Measurements from ENCODE around the gene EFCAB5.
"Not testable (repeated sequence)": the region's sequence is repeated elsewhere in the genome, so short reads cannot be mapped to it uniquely, and the experiment has no call there.

EFCAB5 gene

GRCh38 chr17:30002088-30002487, 60.7 kb downstream of the EFCAB5 start:
- H3K4me3 ChIP-seq (ENCODE audit: low read depth, low read length), result no peak overlapping the region
- TF ChIP-seq CTCF (IDR thresholded peaks at IDR 0.05; ENCODE audit: control insufficient read depth, extremely low read depth, insufficient read depth), result no peak
- DNase-seq (ENCODE audit: low read depth), result no peak

GRCh38 chr17:30005709-30006320, 64.4 kb downstream of the EFCAB5 start:
- no peak overlapping the region for H3K4me3 ChIP-seq (ENCODE audit: low read depth, low read length)
- TF ChIP-seq CTCF (IDR thresholded peaks at IDR 0.05; ENCODE audit: control insufficient read depth, extremely low read depth, insufficient read depth), result no peak
- DNase-seq (ENCODE audit: low read depth), result no peak

GRCh38 chr17:30011934-30012333, 70.5 kb downstream of the EFCAB5 start:
- H3K4me3 ChIP-seq (ENCODE audit: low read depth, low read length); DNase-seq (ENCODE audit: low read depth): not testable (repeated sequence)

GRCh38 chr17:30021708-30022317, 80.4 kb downstream of the EFCAB5 start:
- H3K4me3 ChIP-seq (ENCODE audit: low read depth, low read length), result no peak overlapping the region
- DNase-seq (ENCODE audit: low read depth), result no peak
- TF ChIP-seq CTCF (IDR thresholded peaks at IDR 0.05; ENCODE audit: control insufficient read depth, extremely low read depth, insufficient read depth), result peak; percentile 84

GRCh38 chr17:30025325-30025724, 83.9 kb downstream of the EFCAB5 start:
- H3K4me3 ChIP-seq (ENCODE audit: low read depth, low read length); DNase-seq (ENCODE audit: low read depth): not testable (repeated sequence)

- DNase-seq (ENCODE audit: low read depth), result no peak
- no peak overlapping the region for H3K4me3 ChIP-seq (ENCODE audit: low read depth, low read length)
- TF ChIP-seq CTCF (IDR thresholded peaks at IDR 0.05; ENCODE audit: control insufficient read depth, extremely low read depth, insufficient read depth), result no peak
Measured at GRCh38 chr17:30027676-30028075, 86.2 kb downstream of the EFCAB5 start.

GRCh38 chr17:30031214-30031869, 89.9 kb downstream of the EFCAB5 start:
- no peak overlapping the region for H3K4me3 ChIP-seq (ENCODE audit: low read depth, low read length)
- no peak for TF ChIP-seq CTCF (IDR thresholded peaks at IDR 0.05; ENCODE audit: control insufficient read depth, extremely low read depth, insufficient read depth)
- DNase-seq (ENCODE audit: low read depth), result no peak

- no peak for TF ChIP-seq CTCF (IDR thresholded peaks at IDR 0.05; ENCODE audit: control insufficient read depth, extremely low read depth, insufficient read depth)
- no peak for DNase-seq (ENCODE audit: low read depth)
- no peak overlapping the region for H3K4me3 ChIP-seq (ENCODE audit: low read depth, low read length)
Measured at GRCh38 chr17:30035369-30035768, 93.9 kb downstream of the EFCAB5 start.

- not testable (repeated sequence) for DNase-seq (ENCODE audit: low read depth); H3K4me3 ChIP-seq (ENCODE audit: low read depth, low read length)
Measured at GRCh38 chr17:30040719-30041518, 99.5 kb downstream of the EFCAB5 start.

Data from LNCaP clone FGC (cell line).